GM18909 (cell line): ENCODE data around the gene PSG1.
"Not testable (repeated sequence)": the region's sequence is repeated elsewhere in the genome, so short reads cannot be mapped to it uniquely, and the experiment has no call there.

Experiments
- ATAC-seq: cut with Tn5 transposase; IDR thresholded peaks from one replicate; pipeline ENCODE4 v1.9.1; 2021; ENCODE audit warnings: mild to moderate bottlenecking; ENCODE audit not compliant: unreplicated experiment, poor library complexity

PSG1 gene

DNA sequence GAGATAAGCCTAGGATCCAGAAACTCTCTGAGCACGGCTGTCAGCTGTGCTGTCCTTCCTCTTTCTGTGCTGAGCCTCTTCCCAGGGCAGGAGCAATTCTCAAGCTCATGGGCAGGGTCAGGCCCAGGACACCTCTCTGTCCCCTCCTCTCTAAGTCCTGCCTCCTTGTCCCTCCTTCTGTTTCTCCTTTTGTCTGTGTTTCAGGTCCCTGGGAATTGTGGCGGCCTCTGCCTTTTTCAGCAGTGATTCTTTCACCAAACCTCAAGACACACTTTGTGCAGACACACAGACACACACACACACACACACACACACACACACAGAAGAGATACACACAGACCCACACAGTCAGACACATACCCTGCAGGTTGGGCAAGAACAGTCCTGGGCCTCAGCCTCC is at the start of gene PSG1:
Gene PSG1, minus strand, starts transcription at position 101 of the 400 bp plus-strand sequence. CDS start 132 bp downstream, outside the sequence.
- ATAC-seq, result no peak

DNA sequence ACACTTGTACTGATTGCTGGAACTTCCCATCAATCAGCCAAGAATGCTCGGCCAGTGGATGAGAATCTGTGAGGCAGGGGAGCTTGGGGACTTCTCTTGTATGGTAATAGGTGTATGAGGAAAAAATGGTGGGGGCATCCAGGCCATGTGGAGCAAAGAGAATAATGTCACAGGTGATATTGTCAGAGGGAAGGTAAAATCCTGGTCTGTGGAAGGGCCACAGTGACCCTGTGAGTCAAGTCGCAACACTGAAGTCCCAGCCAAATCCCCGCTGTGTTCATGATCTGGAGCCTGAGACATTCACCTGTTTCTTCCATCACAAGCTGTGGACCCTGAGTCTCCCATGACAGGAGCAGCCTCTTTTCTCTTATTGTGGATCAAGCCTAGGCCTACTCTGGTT is 49.4 kb upstream of the PSG1 start:
- no peak for ATAC-seq

DNA sequence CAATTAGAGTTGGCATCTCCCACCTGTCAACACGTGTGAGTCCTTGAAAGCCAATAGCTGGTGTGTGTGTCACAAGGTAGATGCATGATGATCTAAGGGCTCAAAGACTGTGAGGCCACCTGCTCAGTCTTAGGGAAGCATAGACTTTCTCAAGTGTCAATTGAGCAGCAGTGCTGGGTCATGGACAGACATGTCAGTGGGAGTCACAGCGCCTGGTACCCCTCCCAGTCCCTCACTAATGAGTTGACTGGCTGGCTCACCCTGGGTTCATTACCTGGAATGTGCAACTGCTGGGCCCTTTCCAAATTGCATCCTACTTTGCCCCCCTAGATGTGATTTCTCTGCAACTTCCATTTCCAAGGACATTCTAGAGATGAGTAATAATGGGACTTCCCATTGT is 47.3 kb upstream of the PSG1 start:
- ATAC-seq, result no peak

DNA sequence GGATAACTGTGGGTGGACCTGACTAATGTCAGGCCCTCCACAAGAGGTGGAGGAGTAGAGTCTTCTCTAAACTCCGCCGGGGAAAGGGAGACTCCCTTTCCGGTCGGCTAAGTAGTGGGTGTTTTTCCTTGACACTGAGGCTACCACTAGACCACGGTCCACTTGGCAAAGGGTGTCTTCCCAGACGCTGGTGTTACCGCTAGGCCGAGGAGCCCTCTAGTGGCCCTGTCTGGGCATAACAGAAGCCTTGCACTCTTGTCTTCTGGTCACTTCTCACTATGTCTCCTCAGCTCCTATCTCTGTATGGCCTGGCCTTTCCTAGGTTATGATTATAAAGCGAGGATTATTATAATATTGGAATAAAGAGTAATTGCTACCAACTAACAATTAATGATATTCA is 43.6 kb upstream of the PSG1 start:
- not testable (repeated sequence) for ATAC-seq

DNA sequence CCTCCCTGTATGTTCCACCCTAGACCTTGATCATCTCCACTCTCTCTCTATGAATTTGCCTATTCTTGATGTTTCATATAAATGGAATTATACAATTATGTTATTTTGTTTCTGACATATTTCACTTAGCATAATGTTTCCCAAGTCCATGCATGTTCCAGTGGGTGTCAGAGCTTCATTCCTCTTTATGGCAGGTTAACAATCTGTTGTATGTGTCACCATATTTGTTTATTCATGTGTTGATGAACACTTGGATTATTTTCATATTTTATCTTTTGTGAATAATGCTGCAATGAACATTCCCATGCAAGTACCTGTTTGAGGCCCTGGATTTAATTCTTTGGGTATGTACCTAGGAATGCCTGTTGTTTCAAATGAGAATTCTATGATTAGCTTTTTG is 41.5 kb upstream of the PSG1 start:
- not testable (repeated sequence) for ATAC-seq

DNA sequence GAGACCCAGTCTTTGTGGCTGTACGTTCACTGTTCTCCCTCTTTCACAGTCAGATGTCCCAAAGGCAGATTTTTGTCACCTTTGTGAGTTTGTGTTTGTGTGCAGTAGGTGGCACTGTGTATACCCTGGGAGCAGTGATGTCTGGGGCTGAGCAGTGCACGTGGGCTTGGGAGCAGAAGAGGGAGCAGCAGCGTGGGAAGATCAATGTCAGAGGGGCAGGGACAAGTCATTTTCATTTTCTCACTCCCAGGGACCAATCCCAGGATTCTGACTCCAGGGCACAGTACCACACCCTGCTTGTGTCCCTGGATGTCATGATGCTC is 40.2 kb upstream of the PSG1 start:
- no peak for ATAC-seq

DNA sequence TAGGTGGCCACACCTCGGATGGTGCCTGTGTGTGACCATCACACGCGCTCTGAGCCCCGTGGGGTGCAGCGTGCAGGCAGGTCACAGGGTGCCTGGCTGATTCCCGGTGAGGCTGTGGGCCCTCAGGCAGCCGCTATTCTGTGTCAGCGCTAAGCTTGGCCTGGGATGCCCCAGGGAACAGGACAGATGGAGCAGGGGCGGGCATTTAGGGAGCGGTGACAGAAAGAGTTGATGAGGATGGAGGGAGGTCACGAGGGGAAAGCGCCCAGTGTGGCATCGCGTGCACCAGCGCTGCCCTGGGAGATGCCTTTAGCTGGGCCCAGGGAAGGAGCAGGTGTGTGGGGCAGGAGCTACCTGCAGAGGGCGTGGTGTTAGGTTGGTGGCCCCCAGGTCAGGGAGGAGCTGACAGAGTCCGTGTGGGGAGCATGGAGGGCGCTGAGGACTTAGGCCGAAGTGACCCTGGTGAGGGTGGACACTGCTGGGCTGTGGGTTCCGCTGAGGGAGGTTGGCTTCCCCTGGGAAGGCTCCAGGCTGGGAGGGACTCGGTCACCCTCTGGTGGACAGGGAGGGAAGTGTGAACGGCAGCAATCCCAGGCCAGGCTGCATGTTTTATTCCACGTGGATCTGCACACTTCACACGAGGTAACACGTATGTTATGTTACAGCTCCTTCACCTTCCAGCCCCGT is 39.7 kb upstream of the PSG1 start:
- not testable (repeated sequence) for ATAC-seq

DNA sequence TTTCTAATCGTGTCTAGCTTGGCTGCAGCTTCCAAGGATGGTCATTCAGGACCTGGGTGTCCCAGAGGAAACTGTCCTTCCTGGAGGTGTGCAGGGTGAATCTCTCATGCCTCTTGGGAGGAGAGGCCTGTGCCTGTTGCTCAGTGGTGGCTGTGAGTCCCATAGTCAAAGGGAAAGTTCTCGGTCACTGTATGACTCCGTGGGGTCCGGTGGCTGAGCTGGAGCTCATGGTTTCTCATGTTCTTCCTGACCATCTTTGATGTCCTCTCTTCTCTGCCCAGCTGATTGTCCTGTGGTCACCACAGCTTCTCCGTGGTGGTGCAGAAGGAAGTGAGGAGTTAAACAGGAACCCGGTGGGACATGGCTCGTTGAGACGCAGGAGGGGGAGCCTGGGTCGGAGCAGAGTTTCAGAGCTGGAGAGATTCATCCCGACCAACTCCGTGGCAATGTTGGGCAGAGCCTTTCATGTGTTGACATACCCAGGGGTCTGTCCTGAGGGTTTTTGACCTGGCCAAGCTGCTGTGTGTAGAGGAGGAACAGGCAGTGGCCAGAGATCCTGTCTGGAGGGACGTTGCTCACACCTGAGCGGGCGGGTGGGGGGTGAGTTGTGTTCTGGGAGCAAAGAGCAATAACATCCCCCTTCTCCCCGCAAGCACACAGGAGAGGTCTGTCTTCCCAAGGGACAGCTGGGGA is 39.0 kb upstream of the PSG1 start:
- not testable (repeated sequence) for ATAC-seq

DNA sequence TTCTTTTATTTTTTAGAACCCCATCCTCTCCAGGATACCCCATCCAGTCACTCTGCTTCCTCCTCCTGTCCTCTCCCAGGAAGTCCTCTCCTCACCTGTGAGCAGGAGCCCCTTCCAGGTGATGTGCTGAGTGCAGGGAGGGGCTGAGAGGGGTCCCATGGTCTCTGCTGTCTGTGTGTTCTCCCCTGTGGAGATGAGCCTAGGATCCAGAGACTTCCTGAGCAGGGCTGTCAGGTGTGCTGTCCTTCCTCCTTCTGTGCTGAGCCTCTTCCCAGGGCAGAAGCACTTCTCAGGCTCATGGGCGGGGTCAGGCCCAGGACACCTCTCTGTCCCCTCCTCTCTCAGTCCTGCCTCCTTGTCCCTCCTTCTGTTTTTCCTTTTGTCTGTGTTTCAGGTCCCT is 38.1 kb upstream of the PSG1 start, which contains the start of gene PSG6:
Gene PSG6, minus strand, starts transcription at position 261 of the 400 bp plus-strand sequence. Its CDS starts 102 bp downstream, at position 159.
- ATAC-seq, result not testable (repeated sequence)

DNA sequence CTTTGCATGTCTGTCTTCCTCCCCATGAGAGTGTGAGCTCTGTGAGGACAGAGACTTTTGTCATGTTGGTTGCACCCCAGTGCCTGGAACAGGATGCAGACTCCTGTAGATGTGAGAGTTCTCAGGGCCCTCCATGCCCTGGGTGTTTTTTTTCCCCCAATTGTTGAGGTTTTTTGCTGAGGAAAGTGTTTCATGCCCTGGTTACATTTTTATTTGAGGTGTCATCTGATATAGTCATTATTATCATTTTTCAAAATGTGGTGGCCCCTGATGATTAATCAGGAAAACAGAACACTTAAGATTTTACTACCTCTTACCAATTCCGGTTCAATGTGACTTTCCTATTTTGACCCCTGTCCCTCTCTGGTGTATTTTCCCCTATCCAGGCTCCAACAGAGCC is 37.4 kb upstream of the PSG1 start:
- not testable (repeated sequence) for ATAC-seq

DNA sequence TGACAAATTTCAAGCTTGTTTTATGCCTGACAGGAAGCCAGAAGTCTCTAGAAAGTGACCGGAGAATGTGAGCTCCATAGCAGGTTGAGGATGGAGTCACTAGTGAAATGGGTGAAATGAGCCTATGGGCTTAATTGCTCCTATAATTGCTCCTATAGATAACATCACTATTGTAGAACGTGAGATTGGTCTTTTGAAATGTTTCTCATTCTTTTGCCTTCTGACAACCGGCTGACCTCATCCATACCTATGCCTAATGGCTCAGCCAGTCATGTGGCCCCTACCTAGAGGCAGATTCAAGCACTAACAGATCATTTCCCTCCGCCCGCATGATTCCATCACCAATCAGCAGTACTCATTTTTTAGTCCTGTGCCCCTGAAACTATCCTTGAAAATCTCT is 34.0 kb upstream of the PSG1 start:
- ATAC-seq, result not testable (repeated sequence)

DNA sequence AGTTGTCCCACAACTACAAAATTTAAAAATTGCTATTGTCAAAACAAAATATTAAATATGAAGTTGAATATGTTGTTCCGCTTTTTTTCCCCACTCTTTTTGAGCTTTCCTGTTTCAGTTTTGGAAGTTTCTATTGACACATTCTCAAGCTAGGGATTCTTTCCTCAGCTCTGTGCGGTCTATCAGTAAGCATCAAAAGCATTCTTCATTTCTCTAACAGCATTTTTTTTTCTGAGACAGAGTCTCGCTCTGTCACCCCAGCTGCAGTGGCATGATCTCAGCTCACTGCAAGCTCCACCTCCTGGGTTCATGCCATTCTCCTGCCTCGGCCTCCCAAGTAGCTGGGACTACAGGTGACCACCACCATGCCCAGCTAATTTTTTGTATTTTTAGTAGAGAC is 33.4 kb upstream of the PSG1 start:
- ATAC-seq, result not testable (repeated sequence)

DNA sequence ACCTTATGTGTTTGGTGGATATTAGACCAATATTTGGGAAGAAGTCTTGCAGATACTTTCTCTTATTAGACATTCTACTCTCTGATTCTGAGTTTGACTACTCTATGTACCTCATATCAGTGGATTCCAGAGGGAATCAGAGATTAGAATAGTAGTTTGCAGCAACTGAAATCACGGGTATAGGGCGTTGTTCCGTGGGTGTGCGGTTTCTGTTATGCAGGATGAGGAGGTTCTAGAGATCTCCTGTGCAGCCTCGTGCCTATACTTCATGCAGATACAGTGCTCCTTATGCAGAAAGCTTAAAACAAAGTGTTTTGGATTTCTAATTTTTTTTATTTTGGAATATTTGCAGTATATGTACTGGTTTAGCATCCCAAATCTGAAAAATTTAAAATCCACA is 32.2 kb upstream of the PSG1 start:
- ATAC-seq, result not testable (repeated sequence)

DNA sequence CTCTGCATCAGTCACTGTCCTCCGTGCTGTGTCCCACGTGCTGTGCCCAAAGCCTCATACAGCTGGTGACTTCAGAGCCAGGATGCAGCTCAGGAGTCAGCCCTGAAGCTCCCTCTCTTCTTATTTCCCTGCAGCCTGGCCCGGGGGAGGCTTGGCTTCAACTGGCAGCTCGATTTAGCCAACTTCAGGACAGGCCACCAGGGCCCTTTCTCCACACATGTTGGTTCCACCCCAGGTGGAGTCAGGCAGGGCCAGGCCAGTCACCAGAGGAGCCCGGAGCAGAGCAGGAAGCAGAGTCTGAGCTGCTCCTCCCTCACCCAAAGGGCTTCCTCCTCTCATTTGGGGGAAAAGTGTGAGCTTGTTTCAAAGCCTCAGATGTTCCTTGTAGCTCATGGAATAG is 26.6 kb upstream of the PSG1 start:
- ATAC-seq, result not testable (repeated sequence)

DNA sequence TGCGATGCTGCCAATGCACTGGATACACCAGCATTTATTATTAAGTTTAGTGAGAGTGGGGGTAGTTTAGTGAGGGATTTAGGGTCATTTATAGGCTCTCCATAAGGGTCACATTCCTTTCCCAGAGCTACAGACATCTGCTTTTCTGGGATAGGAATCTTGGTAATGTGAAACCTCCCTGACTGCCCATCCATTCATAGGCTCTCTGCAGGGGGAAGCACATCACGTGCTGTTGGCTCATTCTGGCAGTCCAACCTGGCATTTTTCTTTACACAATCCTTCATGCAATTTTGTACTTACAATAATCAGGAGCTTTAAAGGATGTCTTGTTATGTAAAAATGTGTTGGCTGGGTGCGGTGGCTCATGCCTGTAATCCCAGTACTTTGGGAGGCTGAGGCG is 21.0 kb upstream of the PSG1 start:
- ATAC-seq, result not testable (repeated sequence)

DNA sequence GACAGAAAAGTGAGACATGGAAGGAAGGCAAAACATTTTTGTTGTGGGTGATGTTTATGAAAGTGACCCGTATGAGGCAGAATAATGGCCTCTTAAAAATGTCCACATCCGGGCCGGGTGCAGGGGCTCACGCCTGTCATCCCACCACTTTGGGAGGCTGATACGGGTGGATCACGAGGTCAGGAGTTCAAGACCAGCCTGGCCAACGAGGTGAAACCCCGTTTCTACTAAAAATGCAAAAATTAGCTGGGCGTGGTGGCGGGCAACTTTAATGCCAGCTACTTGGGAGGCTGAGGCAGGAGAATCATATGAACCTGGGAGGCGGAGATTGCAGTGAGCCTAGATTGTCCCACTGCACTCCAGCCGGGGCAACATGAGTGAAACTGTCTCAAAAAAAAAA is 20.2 kb upstream of the PSG1 start:
- not testable (repeated sequence) for ATAC-seq

DNA sequence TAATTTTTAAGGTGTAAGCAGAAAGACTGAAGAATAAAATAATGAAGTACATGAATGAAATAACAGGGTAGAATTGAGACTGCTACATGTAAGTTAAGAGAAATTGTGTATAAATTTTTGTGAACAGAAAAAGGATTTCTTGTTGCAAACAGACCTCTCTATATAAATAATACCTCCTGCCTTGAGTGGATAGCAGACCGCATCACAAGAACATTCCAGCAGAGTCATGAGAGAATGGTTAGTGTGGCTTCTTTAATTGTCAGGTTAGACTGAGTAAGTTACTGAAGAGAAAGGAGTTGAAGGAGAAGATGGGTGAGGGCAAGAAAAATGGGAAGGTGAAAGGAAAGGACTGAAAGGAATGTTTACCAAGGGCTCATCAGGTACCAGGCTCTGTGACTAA is 19.6 kb upstream of the PSG1 start:
- ATAC-seq, result not testable (repeated sequence)

DNA sequence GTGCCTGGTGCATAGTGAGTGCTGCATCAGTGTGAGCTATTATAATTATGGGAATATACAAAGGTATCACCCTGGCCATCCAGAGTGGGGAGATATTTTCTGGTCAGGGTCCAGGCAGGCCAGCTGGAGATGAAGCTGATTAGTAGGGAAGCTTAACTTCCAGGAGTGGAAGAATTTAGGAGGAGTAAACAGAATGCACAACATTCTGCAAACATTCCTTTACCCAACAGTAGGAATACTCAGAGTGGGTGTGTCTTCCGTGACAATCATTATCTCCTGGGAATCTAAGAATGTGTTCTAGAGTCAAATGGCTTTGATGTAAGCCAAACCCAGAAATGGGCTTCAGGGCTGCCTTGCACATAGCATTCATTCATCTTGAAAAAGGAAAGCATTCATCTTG is 19.1 kb upstream of the PSG1 start:
- not testable (repeated sequence) for ATAC-seq

DNA sequence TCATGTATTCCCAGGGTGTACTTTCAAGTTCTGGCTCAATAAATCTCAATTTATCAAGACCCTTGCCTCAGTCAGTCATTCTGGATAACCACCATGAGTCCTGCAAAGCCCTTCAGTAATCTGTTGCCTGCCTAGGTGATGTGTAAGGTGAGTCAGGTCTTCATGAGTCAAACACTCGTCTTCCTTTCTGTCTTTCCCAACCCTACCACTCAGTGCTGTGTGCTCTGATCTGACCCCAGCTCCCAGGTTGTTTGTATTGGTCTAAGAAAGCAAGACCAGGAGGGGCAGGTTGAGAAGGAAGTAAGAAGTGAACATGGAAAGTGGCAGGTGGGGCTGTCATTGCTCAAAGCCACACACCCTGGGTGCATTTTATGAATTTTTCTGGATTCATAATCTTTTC is 18.2 kb upstream of the PSG1 start:
- ATAC-seq, result not testable (repeated sequence)

DNA sequence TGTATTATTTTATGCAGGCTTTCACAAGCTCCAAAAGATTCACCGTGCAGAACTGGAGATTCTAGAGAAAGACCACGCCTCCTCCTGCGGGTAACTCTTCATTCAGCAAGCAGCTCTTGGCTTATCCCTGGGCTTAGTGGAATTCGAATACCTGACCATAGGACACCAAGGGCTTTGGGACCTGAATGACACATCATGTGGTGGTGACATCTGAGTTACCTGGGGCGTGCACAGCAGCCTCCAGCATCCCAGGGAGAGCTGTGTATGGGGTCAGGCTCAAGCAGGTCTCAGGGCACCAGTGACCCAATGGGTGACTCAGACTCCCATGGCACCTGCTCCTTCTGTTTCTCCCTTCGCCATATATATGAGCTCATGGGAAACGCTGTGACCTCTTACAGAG is 10.9 kb upstream of the PSG1 start:
- not testable (repeated sequence) for ATAC-seq

DNA sequence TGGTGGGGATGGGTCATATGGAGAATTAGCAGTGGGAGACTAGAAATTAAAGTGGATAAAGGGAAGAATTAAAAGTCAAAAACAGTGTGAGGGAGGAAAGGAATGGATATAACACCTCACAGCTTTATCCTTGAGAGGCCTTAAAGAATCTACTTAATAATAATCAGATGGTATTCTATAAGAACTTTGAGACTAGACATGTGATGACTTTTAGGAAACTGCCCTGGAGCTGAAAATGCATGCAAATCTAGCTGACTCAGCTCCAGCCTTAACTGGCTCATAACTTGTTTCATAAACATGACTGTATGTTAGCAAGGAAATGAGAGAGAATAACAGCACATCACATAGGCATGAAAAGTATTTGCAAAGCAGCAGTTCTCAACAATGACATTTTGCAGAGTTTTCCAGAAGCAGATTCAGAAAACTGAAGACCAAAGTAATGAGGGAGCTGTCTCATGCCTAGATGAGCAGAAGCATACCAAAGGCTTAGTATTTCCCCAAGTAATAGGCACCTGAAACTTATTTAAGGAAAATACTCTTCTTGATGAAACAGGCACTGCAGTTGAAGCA is 8.4 kb upstream of the PSG1 start:
- not testable (repeated sequence) for ATAC-seq
